HL-60 (cell line): ENCODE measurements around the gene ALOX12B.
A peak's percentile ranks its signal among the peaks of the same experiment; 100 is the strongest.
"Not testable (repeated sequence)": the region's sequence is repeated elsewhere in the genome, so short reads cannot be mapped to it uniquely, and the experiment has no call there.

Experiments
- DNase-seq, 2 experiments: peaks; one replicate each; pipeline ENCODE4 v3.0.0-alpha.2; 2010 to 2020; ENCODE audit warnings: low read depth in 1 of 2, low spot score in 1 of 2
- H3K27ac ChIP-seq: fragments of 250-450 bp; sonication (Bioruptor Pico); replicated peaks from 2 replicates; pipeline ENCODE4 v1.5.1; 2020; ENCODE audit warnings: mild to moderate bottlenecking, moderate library complexity
- H3K27me3 ChIP-seq: fragments of 250-450 bp; sonication (Bioruptor Pico); 2 replicates; pipeline ENCODE4 v1.5.1; 2021; ENCODE audit warnings: mild to moderate bottlenecking, moderate library complexity; ENCODE audit not compliant: insufficient read depth, poor library complexity, severe bottlenecking
- H3K4me3 ChIP-seq: replicated peaks from 2 replicates; pipeline ENCODE4 v1.5.1; 2011; ENCODE audit warnings: mild to moderate bottlenecking, control low read depth, low read length; ENCODE audit not compliant: insufficient read depth
- CTCF ChIP-seq: IDR thresholded peaks from one replicate; pipeline ENCODE4 v1.5.1; 2011; ENCODE audit warnings: low read length, control low read depth, inconsistent platforms; ENCODE audit not compliant: insufficient read depth
- GABPA ChIP-seq: IDR thresholded peaks from 2 replicates; pipeline ENCODE4 v1.6.1; 2012; ENCODE audit warnings: low read depth
- POLR2AphosphoS5 ChIP-seq: IDR thresholded peaks from 2 replicates; pipeline ENCODE4 v1.6.1; 2012; ENCODE audit warnings: low read depth
- SPI1 ChIP-seq: IDR thresholded peaks from 2 replicates; pipeline ENCODE4 v1.6.1; 2012; ENCODE audit warnings: low read depth, mild to moderate bottlenecking, borderline replicate concordance
- TF ChIP-seq, protein P1 (sequence below): IDR thresholded peaks from 2 replicates; pipeline ENCODE4 v1.6.1; 2012; ENCODE audit warnings: low read depth; ENCODE audit not compliant: insufficient replicate concordance

The ALOX12B gene

GRCh38 chr17:8109661-8110455 is 22.3 kb upstream of the ALOX12B start:
- DNase-seq: no peak
- TF ChIP-seq CTCF (peak; percentile 3), GABPA (no peak), POLR2AphosphoS5 (no peak), SPI1 (no peak)
- TF ChIP-seq, protein P1, sequence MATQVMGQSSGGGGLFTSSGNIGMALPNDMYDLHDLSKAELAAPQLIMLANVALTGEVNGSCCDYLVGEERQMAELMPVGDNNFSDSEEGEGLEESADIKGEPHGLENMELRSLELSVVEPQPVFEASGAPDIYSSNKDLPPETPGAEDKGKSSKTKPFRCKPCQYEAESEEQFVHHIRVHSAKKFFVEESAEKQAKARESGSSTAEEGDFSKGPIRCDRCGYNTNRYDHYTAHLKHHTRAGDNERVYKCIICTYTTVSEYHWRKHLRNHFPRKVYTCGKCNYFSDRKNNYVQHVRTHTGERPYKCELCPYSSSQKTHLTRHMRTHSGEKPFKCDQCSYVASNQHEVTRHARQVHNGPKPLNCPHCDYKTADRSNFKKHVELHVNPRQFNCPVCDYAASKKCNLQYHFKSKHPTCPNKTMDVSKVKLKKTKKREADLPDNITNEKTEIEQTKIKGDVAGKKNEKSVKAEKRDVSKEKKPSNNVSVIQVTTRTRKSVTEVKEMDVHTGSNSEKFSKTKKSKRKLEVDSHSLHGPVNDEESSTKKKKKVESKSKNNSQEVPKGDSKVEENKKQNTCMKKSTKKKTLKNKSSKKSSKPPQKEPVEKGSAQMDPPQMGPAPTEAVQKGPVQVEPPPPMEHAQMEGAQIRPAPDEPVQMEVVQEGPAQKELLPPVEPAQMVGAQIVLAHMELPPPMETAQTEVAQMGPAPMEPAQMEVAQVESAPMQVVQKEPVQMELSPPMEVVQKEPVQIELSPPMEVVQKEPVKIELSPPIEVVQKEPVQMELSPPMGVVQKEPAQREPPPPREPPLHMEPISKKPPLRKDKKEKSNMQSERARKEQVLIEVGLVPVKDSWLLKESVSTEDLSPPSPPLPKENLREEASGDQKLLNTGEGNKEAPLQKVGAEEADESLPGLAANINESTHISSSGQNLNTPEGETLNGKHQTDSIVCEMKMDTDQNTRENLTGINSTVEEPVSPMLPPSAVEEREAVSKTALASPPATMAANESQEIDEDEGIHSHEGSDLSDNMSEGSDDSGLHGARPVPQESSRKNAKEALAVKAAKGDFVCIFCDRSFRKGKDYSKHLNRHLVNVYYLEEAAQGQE: no peak
- H3K27ac ChIP-seq: no peak overlapping the region
- peak overlapping the region; percentile 30 for H3K4me3 ChIP-seq
- no peaks in the 10 kb centered on the region for H3K27me3 ChIP-seq

- DNase-seq: no peak
- H3K27me3 ChIP-seq: no peaks in the 10 kb centered on the region
These were observed 21.6 kb upstream of the ALOX12B start for GRCh38 chr17:8108972-8109660.

DNA sequence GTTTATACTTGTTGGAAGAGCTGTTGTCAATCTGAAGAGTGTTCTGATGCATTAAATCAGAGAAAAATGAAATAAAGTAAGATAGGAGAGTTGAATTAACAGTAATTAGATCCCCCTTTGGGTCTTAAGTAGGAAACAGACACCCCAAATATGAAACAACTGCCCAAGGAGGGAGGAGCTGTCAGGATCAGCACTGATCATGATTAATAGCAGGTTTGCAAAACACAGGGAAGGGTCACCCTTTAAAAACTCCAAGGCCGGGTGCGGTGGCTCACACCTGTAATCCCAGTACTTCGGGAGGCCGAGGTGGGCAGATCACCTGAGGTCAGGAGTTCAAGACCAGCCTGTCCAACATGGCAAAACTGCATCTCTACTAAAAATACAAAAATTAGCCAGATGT is 19.5 kb upstream of the ALOX12B start:
- not testable (repeated sequence) for H3K4me3 ChIP-seq, DNase-seq, H3K27ac ChIP-seq, H3K27me3 ChIP-seq

More at GRCh38 chr17:8108972-8109660, 21.6 kb upstream of the ALOX12B start:
- H3K27ac ChIP-seq: no peak overlapping the region
- no peak overlapping the region for H3K4me3 ChIP-seq
- TF ChIP-seq, protein P1: no peak
- TF ChIP-seq POLR2AphosphoS5: no peak
- TF ChIP-seq GABPA: no peak
- no peak for TF ChIP-seq SPI1
- TF ChIP-seq CTCF: no peak

- Histone ChIP-seq H3K4me3 (no peak overlapping the region), H3K27ac (no peak overlapping the region), H3K27me3 (no peaks in the 10 kb centered on the region)
- DNase-seq: no peak
- TF ChIP-seq GABPA: no peak
- no peak for TF ChIP-seq SPI1
- no peak for TF ChIP-seq POLR2AphosphoS5
- no peak for TF ChIP-seq CTCF
These were observed 18.5 kb upstream of the ALOX12B start for GRCh38 chr17:8105957-8106398.
